ENCODE results near the gene EEFSEC. TPM values are rescaled to one million over a fixed set of nuclear protein-coding genes. Genes with fewer than 3 reads are reported as not detected.
A peak's percentile ranks its signal among the peaks of the same experiment; 100 is the strongest.
"Not testable (repeated sequence)": the region's sequence is repeated elsewhere in the genome, so short reads cannot be mapped to it uniquely, and the experiment has no call there.

The EEFSEC gene
- total and polyA plus RNA-seq, 4 donors = 9.8 to 20.1 (median 11.6) TPM

DNA sequence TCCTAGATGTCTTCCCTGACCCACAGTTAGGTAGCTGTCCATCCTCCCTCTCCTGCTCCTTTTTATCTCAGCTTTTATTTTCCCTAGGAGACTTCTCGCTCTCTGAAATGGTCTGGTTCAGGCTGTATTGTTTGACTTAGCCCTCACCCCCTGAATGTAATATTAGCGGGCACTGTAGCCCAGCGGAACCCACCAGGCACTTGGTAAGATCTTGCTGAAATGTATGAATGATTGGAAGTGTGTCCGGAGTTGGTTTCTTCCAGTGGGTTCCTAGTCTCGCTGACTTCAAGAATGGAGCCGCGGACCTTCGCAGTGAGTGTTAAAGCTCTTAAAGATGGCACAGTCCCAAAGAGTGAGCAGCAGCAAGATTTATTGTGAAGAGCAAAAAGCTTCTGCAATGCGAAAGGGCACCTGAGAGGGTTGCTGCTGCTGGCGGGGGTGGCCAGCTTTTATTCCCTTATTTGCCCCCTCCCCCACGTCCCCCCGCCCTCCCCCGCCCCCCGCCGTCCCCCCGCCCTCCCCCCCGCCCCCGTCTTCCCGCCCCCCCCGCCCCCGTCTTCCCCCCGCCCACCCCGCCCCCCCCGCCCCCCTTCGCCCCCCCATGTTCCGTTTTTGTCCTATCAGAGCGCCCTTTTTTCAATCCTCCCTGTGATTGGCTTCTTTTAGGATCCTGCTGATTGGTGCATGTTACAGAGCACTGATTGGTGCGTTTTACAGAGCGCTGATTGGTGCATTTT is 694 bp upstream of the EEFSEC start:
- no peak for DNase-seq
- Histone ChIP-seq H3K27me3 (ENCODE audit: control insufficient read depth in 3 of 3, insufficient read depth in 3 of 3, low read length in 2 of 3) (no peaks in the 10 kb centered on the region), H3K27ac (ENCODE audit: low read depth in 1 of 2, low read length in 1 of 2) (peak overlapping the region; percentile 91 to 92), H3K9me3 (ENCODE audit: control insufficient read depth in 4 of 4, insufficient read depth in 3 of 4, low read length in 3 of 4) (peaks cover 0 to 5% (median 3%) of the 10 kb centered on the region in 4 donors), H3K36me3 (ENCODE audit: control insufficient read depth in 4 of 4, insufficient read depth in 4 of 4, low read length in 4 of 4) (peaks cover 0 to 18% (median 12%) of the 10 kb centered on the region in 4 donors), H3K4me1 (ENCODE audit: control insufficient read depth in 5 of 5, insufficient read depth in 5 of 5, low read length in 5 of 5) (peaks cover 0 to 8% (median 3%) of the 10 kb centered on the region in 5 donors), H3K4me3 (no peak overlapping the region), H3K9ac (ENCODE audit: insufficient read depth in 1 of 2, low read length in 2 of 2) (peak overlapping the region in 1 of 2 donors; percentile 40)
- 54 to 75% methylated on average over 12 to 16 of the region's 29 CpGs for WGBS, 2 donors
- TF ChIP-seq, protein P1, sequence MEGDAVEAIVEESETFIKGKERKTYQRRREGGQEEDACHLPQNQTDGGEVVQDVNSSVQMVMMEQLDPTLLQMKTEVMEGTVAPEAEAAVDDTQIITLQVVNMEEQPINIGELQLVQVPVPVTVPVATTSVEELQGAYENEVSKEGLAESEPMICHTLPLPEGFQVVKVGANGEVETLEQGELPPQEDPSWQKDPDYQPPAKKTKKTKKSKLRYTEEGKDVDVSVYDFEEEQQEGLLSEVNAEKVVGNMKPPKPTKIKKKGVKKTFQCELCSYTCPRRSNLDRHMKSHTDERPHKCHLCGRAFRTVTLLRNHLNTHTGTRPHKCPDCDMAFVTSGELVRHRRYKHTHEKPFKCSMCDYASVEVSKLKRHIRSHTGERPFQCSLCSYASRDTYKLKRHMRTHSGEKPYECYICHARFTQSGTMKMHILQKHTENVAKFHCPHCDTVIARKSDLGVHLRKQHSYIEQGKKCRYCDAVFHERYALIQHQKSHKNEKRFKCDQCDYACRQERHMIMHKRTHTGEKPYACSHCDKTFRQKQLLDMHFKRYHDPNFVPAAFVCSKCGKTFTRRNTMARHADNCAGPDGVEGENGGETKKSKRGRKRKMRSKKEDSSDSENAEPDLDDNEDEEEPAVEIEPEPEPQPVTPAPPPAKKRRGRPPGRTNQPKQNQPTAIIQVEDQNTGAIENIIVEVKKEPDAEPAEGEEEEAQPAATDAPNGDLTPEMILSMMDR (IDR thresholded peaks at IDR 0.05; ENCODE audit: control extremely low read depth, extremely low read depth) = no peak
- ATAC-seq (ENCODE audit: insufficient read depth, low FRiP score) = peak; percentile 61

DNA sequence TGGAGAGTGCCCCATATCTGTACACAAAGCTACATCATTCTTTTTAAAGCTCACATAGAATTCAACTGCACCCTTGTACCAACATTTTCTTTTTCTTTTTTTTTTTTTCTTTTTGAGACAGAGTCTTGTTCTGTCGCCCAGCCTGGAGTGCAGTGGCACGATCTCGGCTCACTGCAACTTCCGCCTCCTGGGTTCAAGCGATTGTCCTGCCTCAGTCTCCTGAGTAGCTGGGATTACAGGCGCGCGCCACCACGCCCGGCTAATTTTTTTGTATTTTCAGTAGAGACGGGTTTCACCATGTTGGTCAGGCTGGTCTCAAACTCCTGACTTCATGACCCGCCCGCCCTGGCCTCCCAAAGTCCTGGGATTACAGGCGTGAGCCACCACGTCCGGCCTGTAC is 1.1 kb downstream of the EEFSEC start:
- not testable (repeated sequence) for H3K4me1 ChIP-seq (ENCODE audit: control insufficient read depth in 5 of 5, insufficient read depth in 5 of 5, low read length in 5 of 5); DNase-seq; H3K9me3 ChIP-seq (ENCODE audit: control insufficient read depth in 4 of 4, insufficient read depth in 3 of 4, low read length in 3 of 4); ATAC-seq (ENCODE audit: insufficient read depth, low FRiP score); H3K4me3 ChIP-seq; H3K27me3 ChIP-seq (ENCODE audit: control insufficient read depth in 3 of 3, insufficient read depth in 3 of 3, low read length in 2 of 3)
- H3K36me3 ChIP-seq (ENCODE audit: control insufficient read depth in 4 of 4, insufficient read depth in 4 of 4, low read length in 4 of 4) = peaks cover 0 to 25% (median 16%) of the 10 kb centered on the region in 4 donors
- peak overlapping the region; percentile 5 to 81 for H3K9ac ChIP-seq (ENCODE audit: insufficient read depth in 1 of 2, low read length in 2 of 2)
- peak overlapping the region in 1 of 2 donors; percentile 91 for H3K27ac ChIP-seq (ENCODE audit: low read depth in 1 of 2, low read length in 1 of 2)
- 87 to 88% methylated on average over 16 of the region's 16 CpGs for WGBS, 2 donors

DNA sequence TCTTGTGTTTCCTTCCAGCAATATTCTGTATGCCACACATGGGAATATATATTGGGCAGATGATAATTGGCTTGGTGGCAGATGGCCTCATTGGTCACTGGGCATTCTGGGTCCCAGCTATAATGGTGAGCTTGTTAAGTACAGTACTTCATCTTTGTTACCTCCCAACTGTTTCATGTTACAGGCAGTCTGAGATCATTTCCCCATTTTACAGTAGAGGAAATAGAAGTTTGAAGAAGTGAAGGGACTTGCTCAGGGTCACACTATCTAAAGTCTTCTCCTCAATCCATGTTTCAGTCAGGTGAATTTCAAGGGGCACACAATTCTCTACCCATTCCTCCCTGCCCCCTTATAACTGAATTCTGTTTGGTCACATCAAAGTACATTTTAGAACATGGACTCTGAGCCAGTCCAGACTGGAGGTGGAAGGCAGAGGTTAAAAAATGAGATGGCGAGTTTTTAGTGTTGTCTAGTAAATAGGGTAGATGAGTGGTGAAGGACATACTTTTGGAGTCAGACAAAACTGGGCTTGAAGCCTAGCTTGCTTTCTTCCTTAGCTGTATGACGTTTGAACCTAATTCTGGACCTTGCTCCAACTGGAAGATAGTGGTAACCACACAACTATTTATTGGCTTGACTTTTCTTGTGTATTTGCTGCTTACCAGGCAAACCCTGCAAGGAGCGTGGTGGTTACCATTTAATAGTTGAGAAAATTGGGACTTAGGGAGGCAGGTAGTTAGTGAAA is 2.5 kb downstream of the EEFSEC start:
- peaks cover 0 to 25% (median 16%) of the 10 kb centered on the region in 4 donors for H3K36me3 ChIP-seq (ENCODE audit: control insufficient read depth in 4 of 4, insufficient read depth in 4 of 4, low read length in 4 of 4)
- no peaks in the 10 kb centered on the region for H3K27me3 ChIP-seq (ENCODE audit: control insufficient read depth in 3 of 3, insufficient read depth in 3 of 3, low read length in 2 of 3)
- DNase-seq (no peak), ATAC-seq (ENCODE audit: insufficient read depth, low FRiP score) (no peak)
- H3K9ac ChIP-seq (ENCODE audit: insufficient read depth in 1 of 2, low read length in 2 of 2) = no peak overlapping the region
- H3K9me3 ChIP-seq (ENCODE audit: control insufficient read depth in 4 of 4, insufficient read depth in 3 of 4, low read length in 3 of 4) = peaks cover 0 to 5% (median under 1%) of the 10 kb centered on the region in 4 donors
- peaks cover 0 to 8% (median 3%) of the 10 kb centered on the region in 5 donors for H3K4me1 ChIP-seq (ENCODE audit: control insufficient read depth in 5 of 5, insufficient read depth in 5 of 5, low read length in 5 of 5)
- no peak overlapping the region for H3K4me3 ChIP-seq
- 62 to 88% methylated on average over 3 of the region's 3 CpGs for WGBS, 2 donors
- peak overlapping the region in 1 of 2 donors; percentile 54 for H3K27ac ChIP-seq (ENCODE audit: low read depth in 1 of 2, low read length in 1 of 2)
- TF ChIP-seq, protein P1 (IDR thresholded peaks at IDR 0.05; ENCODE audit: control extremely low read depth, extremely low read depth) = no peak

DNA sequence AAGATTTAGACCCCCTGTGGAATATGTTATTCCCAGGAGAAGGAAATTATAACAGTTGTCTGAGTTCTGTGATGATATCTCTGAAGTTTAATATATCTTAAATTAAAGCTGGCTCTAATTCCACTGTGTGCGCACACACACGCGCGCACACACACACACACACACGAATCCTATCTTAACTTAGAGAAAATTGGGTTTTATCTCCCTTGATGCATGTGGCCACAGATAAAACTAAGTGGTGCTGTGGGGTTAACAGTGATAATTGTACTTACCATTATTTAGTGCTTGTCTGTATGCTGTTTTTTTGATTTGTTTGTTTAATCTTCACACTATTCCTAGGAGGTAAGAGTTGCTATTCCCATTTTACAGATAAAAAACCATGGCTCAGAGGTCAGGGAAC is 7.4 kb downstream of the EEFSEC start:
- H3K36me3 ChIP-seq (ENCODE audit: control insufficient read depth in 4 of 4, insufficient read depth in 4 of 4, low read length in 4 of 4) = peaks cover 2 to 25% (median 16%) of the 10 kb centered on the region in 4 donors
- DNase-seq (no peak), ATAC-seq (ENCODE audit: insufficient read depth, low FRiP score) (no peak)
- TF ChIP-seq, protein P1 (IDR thresholded peaks at IDR 0.05; ENCODE audit: control extremely low read depth, extremely low read depth) = no peak
- no peaks in the 10 kb centered on the region for H3K27me3 ChIP-seq (ENCODE audit: control insufficient read depth in 3 of 3, insufficient read depth in 3 of 3, low read length in 2 of 3)
- no peak overlapping the region for H3K9ac ChIP-seq (ENCODE audit: insufficient read depth in 1 of 2, low read length in 2 of 2)
- WGBS, 2 donors = 94 to 95% methylated on average over 5 of the region's 5 CpGs
- H3K4me3 ChIP-seq = no peak overlapping the region
- peaks cover 0 to 5% (median under 1%) of the 10 kb centered on the region in 4 donors for H3K9me3 ChIP-seq (ENCODE audit: control insufficient read depth in 4 of 4, insufficient read depth in 3 of 4, low read length in 3 of 4)
- H3K4me1 ChIP-seq (ENCODE audit: control insufficient read depth in 5 of 5, insufficient read depth in 5 of 5, low read length in 5 of 5) = peaks cover 0 to 7% (median 0%) of the 10 kb centered on the region in 5 donors
- H3K27ac ChIP-seq (ENCODE audit: low read depth in 1 of 2, low read length in 1 of 2) = no peak overlapping the region

Data from lung (tissue), 12 donors.